Stimulated activated CD4-positive, alpha-beta T cell treated with anti-CD3 and anti-CD28 coated beads, Interleukin-1b, Interleukin-23, amount 100 ng/mL, for 48 hours (primary cell): ENCODE measurements around the gene TNFSF12.
A peak's percentile ranks its signal among the peaks of the same experiment; 100 is the strongest.

Experiments
- DNase-seq: peaks from one replicate; pipeline ENCODE4 v3.0.0-alpha.2; 2020

The TNFSF12 gene, protein sequence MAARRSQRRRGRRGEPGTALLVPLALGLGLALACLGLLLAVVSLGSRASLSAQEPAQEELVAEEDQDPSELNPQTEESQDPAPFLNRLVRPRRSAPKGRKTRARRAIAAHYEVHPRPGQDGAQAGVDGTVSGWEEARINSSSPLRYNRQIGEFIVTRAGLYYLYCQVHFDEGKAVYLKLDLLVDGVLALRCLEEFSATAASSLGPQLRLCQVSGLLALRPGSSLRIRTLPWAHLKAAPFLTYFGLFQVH

GRCh38 chr17:7548585-7549400, at the start of gene TNFSF12:
Gene TNFSF12, plus strand, starts transcription at chr17:7549058. Its CDS starts 96 bp downstream, at chr17:7549154.
- peak; percentile 36 for DNase-seq

DNA sequence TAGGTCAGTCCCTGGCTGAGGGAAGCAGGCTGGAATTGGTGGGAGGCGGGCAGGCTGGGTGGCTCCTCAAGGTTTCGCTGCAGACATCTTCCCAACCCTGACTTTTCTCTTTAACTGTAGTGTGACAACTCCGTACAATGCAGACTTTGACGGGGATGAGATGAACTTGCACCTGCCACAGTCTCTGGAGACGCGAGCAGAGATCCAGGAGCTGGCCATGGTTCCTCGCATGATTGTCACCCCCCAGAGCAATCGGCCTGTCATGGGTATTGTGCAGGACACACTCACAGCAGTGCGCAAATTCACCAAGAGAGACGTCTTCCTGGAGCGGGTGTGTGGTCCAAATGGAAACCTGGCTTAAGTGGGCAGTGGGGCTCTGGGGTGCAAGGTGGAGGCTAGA, 49.7 kb upstream of the TNFSF12 start:
- no peak for DNase-seq

GRCh38 chr17:7501729-7502128, 47.1 kb upstream of the TNFSF12 start:
- DNase-seq: no peak

- no peak for DNase-seq
Measured at GRCh38 chr17:7502171-7502847, 46.5 kb upstream of the TNFSF12 start.

- DNase-seq: no peak
Measured at GRCh38 chr17:7502987-7503386, 45.9 kb upstream of the TNFSF12 start.

DNA sequence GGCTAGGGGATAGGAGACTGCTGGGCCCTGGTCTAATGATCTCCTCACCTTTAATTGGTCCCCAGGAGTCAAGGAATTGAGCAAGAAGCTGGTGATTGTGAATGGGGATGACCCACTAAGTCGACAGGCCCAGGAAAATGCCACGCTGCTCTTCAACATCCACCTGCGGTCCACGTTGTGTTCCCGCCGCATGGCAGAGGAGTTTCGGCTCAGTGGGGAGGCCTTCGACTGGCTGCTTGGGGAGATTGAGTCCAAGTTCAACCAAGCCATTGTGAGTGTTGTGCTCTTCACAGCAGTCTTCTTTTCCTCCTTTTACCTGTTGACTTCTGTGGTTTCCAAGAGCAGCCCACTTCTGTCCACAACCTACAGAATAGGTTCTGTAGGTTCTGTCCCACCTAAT, 45.3 kb upstream of the TNFSF12 start:
- DNase-seq: no peak

GRCh38 chr17:7508145-7508544, 40.7 kb upstream of the TNFSF12 start:
- no peak for DNase-seq

GRCh38 chr17:7508846-7509245, 40.0 kb upstream of the TNFSF12 start:
- no peak for DNase-seq

DNA sequence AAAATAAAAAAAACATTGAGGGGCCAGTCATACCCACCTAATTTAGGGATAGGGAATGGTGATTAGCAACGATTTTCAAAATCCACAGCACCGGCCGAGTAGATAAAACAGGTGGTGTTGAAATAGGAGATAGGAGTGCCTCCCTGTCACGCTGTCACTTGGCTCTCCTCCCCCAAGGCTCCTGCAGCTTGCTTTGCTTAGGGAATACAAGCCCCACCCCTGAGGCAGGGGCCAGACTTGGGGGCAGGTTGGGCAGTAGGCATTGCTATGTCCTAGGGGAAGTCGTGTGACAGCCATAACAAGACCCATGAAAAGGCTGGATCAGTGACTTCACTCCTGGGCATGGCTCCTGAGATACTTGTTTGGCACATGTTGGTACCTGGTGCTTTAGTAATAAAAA, 38.9 kb upstream of the TNFSF12 start:
- DNase-seq: no peak

DNA sequence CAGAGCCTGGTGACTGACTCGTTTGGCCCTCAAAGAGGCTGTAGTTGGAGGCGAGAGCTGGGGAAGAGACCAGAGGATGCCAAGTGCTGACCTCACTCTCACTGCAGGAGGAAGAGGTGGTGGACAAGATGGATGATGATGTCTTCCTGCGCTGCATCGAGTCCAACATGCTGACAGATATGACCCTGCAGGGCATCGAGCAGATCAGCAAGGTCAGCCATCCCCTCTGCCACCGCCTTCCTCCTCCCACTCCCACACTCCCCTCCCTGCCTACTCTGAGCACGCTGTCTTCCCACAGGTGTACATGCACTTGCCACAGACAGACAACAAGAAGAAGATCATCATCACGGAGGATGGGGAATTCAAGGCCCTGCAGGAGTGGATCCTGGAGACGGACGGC, 37.8 kb upstream of the TNFSF12 start:
- no peak for DNase-seq

GRCh38 chr17:7512105-7512504, 36.8 kb upstream of the TNFSF12 start:
- no peak for DNase-seq

DNA sequence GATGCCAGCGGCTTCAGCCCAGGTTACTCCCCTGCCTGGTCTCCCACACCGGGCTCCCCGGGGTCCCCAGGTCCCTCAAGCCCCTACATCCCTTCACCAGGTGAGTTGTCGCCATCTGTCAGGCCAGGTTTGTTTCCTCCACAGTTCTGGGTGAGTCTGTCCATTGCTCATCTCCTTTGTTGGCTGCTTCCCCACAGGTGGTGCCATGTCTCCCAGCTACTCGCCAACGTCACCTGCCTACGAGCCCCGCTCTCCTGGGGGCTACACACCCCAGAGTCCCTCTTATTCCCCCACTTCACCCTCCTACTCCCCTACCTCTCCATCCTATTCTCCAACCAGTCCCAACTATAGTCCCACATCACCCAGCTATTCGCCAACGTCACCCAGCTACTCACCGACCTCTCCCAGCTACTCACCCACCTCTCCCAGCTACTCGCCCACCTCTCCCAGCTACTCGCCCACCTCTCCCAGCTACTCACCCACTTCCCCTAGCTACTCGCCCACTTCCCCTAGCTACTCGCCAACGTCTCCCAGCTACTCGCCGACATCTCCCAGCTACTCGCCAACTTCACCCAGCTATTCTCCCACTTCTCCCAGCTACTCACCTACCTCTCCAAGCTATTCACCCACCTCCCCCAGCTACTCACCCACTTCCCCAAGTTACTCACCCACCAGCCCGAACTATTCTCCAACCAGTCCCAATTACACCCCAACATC, 35.9 kb upstream of the TNFSF12 start:
- DNase-seq: no peak

DNA sequence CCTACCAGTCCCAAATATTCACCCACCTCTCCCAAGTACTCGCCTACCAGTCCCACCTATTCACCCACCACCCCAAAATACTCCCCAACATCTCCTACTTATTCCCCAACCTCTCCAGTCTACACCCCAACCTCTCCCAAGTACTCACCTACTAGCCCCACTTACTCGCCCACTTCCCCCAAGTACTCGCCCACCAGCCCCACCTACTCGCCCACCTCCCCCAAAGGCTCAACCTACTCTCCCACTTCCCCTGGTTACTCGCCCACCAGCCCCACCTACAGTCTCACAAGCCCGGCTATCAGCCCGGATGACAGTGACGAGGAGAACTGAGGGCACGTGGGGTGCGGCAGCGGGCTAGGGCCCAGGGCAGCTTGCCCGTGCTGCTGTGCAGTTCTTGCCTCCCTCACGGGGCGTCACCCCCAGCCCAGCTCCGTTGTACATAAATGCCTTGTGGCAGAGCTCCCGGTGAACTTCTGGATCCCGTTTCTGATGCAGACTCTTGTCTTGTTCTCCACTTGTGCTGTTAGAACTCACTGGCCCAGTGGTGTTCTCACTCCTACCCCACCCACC, 34.9 kb upstream of the TNFSF12 start:
- DNase-seq: no peak

DNA sequence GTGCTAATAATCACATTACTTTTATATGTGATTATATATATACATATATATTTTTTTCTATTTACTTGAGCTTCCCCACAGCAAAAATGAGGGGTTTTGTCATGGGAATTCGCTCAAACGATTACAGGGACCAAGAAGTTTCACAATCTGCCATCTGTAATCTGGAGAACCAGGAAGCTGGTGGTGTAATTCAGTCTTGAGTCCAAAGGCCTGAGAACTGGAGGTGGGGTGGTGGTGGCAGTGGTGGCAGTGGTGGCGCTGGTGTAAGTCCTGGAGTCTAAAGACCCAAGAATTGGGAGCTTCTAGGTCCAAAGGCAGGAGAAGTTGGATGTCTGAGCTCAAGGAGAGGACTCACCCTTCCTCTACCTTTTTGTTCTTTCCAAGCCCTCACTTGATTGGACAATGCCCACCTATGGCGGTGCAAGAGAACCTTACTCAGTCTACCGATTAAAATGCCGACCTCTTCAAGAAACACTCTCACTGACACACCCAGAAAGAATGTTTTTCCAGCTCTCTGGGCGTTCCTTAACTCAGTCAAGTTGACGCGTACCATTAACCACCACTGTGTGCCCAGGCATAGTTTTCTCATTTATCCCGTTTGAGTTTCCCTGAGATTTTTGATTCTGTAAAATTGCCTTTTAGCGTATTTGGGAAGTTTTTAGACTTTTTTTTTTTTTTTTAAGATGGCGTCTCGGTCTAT, 32.8 kb upstream of the TNFSF12 start:
- DNase-seq: no peak

DNA sequence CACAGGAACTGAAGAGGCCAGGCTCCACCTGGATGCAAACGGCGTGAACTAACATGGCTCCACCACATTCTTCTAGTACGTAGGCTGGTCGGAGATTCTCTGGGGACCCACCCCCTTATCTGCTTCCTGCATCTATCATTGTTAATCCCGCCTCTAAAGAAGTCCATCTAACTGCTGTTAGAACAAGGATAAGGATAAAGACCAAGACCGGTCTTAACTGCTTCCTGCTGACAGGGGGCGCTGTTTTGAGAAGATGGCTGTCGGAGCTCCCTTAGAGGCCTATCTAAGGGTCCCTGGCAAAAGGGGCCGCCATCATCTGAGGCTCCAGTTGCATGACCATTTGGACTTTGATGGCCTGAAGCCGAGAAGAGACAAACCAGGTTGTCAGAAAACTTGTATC, 25.8 kb upstream of the TNFSF12 start:
- DNase-seq: peak; percentile 52

- DNase-seq: no peak
Measured at GRCh38 chr17:7528842-7529241, 20.0 kb upstream of the TNFSF12 start.

DNA sequence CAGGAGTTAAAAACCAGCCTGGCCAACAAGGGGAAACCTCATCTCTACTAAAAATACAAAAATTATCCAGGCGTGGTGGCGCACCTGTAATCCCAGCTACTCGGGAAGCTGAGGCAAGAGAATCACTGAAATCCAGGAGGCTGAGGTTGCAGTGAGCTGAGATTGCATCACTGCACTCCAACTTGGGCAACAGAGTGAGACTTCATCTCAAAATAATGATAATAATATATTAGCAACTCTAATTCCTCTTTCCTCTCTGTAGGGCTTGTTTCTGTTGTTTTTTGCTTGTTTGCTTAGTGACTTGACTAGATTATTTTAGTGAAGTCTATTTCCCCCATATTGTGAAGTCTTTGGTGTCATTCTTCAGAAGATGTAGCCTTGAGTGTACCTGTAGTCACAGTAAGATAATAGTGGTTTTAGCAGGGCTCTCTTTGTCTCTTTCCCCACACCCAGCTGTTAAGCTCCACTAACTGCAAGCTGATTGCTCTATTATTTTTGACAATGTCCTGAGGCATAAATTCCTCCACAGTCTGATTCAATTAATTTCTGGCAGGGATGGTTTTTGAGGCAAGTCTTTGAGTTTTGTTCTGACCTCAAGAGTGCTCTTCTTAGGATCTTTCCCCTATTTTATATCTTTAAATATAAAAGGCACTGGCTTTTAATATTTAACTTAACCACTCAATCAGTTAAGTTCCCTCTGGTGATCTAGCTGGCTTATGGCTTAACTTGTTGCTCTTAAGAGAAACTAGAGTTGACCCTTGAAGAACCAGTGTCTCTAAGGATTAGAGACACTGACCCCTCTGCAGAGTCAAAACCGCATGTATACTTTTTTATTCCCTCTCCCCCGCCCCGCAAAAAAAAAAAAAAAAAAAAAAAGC, 18.6 kb upstream of the TNFSF12 start:
- DNase-seq: no peak

- DNase-seq: no peak
Measured at GRCh38 chr17:7538050-7538449, 10.8 kb upstream of the TNFSF12 start.

DNA sequence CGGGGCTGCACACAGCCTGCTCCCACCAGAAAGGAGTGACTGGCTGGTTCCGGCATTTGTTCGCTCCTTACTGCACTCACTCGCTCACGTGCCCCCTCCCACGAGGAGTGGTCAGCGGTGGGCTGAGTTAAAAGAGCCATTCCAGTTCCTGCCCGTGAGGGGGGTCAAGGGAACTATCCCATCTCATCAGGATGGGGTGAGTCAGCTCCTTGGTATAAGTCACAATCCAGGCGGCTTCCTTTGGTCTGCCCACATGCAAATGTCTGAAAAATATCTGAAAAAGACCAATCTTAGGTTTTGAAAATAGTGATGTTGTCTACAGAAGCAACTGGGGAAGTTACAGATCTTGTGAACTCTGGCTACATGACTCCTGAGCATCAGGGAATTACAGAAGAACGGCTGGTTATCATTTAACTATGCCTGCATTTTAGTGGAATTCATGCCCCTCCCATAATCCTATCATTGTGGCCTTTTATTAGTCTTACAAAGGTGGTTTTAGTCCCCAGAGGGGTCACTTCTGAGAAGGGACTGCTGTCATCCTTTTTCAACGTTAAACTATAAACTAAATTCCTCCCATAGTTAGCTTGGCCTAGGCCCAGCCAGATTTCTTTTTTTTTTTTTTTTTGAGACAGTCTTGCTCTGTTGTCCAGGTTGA, 9.8 kb upstream of the TNFSF12 start:
- DNase-seq: no peak

DNA sequence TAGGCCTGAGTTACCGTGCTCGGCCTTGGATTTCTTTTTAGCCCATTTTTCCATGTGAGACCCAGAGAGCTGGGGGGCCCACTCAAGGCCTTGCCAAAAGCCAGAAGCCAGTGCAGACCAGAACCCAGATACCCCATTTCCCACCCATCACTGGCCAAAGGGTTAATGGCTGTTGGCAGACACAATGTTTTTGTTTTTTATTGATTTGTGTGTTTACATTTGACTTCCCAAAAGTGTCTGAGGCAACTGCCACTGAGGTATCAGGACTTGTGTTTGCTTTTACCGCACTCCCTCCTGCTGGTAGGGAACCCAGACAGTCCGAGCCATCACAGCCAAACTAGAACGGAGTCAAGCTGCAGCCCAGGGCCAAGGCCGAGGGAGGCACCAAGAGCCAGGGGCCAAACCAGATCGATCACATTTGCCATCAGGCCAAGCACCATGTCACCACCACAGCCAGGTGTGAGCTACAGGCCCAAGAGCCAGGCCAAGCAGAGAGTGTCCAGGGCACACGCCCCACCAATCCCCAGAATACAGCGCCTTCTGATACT, 7.7 kb upstream of the TNFSF12 start:
- DNase-seq: no peak
